HTERT RPE-1 (cell line): ENCODE measurements around the gene SGK1.

Experiments
- in situ Hi-C: fragments of 300-500 bp; cut with MboI; formaldehyde crosslinking; loops from 4 replicates; pipeline ENCODE4 v1.14.3; 2020; ENCODE audit warnings: low sequenced_read_pairs

SGK1 gene

DNA sequence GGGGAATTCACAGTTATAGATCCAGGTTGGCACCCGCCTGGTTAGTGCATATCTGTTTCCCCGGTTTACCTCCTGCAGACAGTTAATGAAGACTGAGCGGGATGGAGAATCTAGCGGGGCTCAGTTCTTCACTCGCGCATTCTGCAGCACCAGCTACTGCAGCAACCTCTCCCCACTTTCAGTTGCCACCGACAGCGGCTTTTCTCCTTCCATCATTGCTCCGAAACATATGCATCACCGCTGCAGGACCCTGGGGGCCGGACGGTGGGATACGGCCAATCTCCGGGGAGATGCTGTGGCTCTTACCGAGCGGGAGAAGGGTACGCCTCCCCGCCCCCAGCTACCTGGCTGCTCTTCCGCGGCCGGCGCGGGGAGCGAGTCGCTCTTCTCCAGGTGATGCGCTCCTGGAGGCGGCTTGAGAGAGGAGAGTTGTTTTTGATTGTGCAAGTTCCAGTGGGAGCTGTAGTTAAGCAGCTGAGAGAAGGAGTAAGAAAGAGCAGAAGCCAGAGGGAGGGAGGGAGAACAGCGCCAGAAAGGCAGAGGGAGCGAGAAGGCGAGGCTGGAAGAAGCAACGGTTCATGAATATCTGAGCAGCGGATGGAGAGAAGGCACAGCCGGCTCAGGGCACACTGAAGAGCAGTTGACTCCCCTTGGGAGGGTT is at the start of gene SGK1:
Gene SGK1 (minus strand): TSS at position 642 of the 661 bp plus-strand sequence. CDS start 652 bp downstream, outside the sequence.
- in situ Hi-C loops, result no loop called here

DNA sequence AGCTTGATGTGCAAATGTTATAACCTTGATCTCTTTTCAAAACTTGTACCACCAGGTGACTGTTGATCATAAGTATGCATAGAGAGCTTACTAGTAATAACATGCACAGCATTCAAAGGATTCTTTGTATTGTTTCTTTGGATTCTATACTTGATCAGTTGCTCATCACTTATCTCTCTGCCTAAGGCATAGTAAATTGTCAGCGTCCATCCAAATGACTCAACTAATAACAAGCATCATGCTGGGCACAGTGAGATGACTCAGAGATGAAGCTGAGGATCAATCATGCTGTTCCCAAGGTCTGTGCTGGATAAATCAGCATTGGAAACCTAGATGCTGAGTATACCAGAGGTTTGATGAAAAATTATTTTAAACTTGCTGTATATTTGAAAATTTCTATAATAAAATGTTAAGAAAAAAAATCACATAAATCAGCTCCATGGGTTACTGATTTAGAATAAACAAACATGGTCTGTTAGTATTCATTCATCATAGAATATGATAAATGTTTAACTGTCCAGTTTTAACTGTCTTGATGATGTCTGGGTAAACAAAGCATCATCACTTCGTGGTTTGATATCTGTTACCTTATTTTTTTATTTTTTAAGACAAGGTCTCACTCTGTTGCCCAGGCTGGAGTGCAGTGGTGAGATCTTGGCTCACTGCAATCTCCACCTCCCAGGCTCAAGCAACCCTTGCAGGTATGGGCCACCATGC is 45.6 kb upstream of the SGK1 start:
- in situ Hi-C loops, result no loop called here

DNA sequence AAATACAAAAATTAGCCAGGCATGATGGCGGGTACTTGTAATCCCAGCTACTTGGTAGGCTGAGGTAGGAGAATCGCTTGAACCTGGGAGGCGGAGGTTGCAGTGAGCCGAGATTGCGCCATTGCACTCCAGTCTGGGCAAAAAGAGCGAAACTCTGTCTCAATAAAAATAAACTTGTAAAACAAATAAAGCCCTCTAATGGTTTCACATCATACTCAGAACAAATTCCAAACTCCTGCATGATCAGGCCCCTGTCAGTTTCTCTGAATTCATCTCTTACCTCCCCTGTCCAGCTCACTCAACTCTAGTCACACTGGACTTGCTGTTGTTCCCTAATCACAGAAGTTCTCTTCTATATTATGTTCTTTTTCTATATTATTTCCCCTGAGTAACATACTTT is 43.1 kb upstream of the SGK1 start:
- in situ Hi-C loops, result no loop called here

DNA sequence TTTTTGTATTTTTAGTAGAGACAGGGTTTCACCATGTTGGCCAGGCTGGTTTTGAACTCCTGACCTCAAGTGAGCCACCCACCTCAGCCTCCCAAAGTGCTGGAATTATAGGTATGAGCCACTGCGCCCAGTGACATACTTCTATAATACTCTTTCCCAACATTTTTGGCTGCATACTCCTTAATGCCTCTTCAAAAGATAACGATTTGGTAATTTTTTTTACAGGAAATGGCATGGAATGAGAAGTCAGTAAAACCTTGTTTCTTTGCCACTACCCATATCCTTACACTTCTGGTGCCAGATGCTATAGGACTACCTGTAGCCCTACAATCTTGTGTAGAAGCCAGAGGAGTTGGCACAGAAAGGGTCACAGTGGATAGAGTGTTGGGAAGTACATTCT is 41.4 kb upstream of the SGK1 start:
- in situ Hi-C loops, result no loop called here

DNA sequence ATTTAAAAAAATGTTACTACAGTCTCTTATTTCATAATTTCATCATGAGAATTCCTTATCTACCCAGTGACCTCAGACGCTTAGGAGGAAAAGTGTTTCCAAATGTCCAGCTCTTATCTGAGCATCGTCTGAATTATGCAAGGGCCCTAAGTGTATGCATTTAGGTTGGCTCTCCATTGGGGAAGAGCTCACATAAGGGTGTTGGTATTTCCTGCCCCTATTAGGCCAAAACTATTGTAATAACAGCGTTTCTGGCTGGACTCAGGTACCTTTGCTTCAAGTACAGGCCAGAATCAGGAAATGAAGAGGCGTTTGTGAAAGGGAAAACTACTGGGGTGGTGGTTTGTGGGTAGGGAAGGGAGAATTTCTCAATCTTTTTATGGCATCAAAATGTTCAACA is 40.4 kb upstream of the SGK1 start:
- in situ Hi-C loops, result no loop called here

DNA sequence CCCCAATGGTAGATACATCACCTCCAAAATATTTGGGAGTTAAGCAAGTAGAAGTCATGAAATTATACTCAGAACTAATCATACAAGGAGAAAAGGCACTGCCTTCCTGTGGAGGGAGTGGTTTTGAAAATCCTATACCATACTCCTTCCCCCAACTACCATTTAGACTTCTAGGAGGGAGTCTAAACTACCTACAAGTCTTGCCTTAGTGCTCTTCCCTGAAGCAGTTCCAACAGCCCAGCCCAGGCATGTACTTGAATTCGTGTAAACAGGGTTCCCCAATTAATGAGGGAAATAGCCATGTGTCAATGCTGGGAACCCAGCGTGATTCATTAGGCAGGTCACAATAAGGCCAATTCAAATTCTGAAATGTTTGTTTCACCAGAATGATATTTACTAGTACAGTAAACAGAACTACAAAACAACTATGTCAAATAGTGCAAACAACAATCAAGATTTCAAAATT is 39.1 kb upstream of the SGK1 start:
- in situ Hi-C loops, result no loop called here

DNA sequence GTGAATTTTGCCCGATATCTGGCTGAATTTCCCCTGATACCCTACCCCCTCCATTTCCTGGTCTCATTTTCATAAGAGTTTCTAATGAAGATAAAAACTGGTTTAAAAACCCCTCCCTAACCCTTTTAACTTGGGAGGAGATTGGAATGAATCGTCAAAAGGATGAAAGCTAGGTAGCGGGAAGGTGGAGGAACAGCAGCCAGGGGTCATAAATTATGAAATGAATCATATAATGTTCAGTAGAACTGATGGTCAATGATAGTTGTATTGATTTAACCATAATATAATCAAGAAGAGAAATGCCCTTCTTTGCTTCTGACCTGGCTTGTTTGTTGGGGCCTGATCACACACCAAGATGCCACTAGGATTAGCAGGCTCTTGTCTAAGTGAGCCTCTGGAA is 38.5 kb upstream of the SGK1 start:
- in situ Hi-C loops, result no loop called here

DNA sequence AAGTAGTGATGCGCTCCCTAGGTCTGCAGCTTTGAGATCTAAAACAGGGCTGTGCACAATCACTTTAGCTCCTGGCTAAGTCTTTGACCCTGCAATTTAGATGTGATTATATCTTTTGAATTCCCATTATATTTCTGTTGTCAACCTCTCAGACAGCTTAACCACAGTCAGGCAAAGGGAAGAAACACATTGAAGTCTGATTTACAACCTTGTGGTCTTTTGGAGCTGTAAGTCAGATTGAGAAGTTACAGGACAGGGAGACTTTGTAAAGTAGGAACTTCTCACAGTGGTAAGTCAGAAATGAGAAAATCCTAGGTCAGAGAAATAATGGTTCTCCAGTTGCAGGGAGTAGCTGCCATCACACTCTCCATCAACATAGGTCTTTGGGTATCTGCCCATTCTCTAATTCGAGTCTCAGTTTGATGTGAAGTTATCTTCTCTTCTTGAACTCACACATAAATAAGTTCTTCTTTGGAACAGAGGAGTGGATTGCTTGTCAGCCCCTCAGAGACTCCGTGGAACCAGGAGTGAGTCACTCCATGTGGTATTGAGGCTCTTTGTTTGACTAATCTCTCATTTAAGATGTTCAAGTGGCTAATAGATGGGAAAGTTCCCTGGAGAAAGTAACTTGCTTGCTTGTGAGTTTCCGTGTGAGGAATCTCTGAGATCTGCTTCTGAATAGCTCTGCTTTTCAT is 35.0 kb upstream of the SGK1 start:
- in situ Hi-C loops, result no loop called here

DNA sequence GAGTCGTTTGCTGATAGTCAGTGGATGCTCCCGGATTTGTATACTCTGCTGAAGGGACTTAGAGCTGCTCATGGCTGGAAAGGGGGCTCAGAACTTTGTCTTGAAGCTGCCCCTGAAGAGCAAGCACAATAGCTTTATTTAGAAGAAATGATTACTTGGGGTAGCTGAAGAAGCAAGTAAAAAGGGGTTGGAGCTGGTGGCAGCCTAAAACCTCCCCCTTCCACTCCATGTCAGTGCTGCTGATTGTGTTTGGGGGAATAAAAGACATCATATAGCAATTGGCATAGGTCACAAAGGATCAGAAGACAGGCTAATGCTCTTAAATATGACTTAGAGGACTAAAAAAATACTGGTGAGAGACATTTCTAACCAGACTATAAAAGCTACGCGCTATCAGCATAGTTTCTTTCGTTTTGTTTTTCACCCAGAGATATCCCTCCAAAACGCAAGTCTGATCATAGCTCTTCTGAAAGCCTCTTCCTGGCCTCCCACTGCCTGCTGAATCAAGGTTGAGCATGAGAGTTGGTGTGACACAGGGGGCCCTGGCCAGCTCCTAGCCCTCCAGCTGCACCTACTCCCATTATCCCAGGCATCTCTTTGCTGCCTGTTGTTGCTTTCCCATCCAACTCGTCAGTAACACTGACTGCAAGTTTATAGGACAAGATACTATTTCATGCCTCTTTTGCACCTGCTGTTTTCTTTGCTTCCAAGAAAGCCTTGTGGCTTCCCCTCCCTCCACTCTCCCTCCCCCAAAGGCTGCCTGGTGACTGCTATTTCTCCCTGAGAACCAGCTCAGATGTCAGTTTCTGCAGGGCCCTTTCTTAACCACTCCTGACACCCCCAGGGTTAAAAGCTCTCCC is 33.9 kb upstream of the SGK1 start:
- in situ Hi-C loops, result no loop called here

DNA sequence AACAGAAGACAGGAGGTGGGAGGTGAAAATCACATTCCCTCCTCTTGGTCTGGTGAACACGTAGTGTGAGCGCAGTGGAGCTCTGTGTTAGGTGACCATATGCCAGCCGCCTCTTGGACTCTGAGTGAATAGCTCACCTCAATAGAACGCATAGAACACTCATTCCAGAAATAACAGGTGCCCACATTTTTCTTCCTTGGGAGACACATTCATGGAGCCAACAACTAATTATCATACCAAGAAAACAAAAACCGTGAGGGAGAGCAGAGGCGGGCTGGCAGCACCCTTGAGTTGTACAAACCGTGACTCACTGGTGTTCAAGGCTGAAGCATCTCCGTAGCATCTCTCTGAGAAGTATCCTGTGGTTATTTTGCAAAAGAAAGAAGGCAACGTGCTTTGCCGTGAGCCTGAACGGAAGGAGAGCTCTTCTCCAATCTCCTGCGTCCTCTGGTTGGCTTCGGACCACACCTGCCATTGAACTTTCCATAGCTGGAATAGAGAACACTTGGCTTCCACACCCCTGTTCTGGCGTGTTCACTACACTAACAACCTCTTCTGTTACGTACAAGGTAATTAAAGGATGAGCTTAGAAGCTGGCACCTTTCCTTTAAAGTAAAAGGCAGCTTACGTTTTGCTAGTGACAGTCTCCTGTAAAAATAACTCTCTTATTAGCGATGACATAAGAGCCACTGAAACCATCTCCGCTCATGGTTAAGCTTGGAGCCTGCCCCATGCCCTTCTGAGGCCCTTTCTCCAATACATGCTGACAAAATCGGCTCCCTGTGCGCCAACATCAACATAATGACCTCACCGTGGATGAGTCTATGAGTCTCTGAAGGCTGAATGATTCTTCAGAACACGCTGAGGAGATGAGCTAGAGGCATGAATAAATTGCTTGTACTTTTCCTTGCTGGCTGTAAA is 30.2 kb upstream of the SGK1 start:
- in situ Hi-C loops, result no loop called here

DNA sequence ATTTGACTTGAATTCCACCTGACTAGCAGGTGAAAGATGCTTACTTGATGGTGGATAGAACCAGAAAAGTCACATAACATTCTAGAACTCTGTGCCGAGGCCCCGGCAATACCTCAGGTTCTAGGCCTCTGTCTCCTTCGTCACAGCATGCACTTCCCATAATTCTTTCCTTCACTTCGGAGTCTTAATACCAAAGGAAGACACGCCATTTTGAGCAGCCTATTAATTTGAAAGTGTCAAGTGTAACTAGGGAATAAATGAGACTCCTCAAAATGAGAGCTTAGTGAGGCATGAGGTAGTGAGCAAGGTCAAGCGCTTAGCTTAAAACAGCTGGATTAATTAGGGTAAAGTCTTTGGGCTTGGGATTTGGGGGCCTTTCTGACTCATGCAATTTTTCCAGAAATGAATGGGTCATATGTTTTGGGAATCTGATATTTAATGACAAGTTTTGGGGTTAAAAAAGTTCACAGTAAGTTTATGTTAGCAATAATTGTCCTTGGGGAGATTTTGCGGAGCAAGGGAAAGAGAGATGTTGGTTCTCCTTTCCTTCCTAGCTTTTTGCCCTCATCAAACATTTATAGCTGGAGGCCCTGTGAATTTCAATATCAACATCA is 29.1 kb upstream of the SGK1 start:
- in situ Hi-C loops, result no loop called here

DNA sequence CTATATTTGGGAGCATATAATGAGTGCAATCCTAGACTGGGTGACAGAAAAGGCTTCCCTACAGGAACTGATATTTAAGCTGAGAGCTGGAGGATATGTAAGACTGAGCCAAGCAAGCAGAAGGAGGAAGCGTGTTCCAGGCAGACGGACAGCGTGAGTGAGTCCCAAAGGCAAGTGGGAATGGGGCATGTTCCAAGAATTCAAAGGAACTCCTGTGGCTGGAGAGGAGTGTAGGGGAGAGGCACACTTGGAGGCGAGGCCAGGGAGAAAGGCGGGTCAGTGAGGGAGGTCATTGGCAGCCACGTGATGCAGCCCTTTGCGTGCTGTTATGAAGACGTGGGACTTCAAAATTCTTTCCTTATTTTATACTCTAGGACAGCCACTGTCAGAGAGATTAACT is 27.9 kb upstream of the SGK1 start:
- in situ Hi-C loops, result no loop called here

DNA sequence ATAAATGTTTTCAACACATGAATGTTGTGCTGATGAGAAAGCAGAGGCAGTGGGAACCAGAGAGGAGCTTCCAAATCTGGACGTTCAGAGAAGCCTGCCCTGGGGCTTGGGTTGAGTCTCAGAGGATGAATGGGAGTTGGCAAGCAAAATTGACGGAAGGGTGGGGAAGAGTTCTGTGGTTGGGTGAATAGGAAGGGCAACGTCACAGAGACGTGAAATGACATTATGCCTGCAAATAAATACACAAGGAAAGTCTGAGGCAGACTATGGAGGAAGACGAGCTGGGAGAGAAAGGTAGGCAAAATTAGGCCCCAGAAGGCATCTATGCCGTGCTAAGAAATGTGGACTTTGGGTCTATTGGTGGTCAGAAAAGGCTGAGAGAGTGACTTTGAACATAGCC is 25.2 kb upstream of the SGK1 start:
- in situ Hi-C loops, result no loop called here

DNA sequence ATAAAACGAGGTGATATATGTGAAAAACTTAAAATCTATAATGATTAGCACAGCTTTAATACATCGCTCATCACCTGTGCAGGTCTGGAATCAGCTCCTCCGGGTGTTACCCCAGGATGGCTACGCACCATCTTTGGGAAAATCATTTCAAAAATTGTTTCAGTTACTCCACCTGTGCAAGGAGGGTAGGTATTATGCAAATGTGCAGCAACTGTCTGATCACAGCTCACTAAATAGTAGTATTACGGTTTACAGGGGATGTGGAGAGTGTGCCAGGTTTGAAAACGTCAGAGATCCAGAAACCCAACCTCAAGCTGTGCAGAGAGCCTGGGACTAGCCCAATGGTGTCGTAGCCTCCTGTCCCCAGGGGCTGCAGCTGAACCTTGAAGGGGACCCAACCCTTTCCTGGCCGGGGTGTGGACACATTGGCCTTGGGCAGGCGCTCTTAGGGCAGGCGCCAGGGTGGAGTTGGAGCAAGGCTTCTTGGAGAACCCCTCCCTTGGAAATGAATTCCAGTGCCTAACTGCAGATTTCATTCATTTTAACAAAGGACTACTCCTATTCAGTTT is 24.2 kb upstream of the SGK1 start:
- in situ Hi-C loops, result no loop called here

DNA sequence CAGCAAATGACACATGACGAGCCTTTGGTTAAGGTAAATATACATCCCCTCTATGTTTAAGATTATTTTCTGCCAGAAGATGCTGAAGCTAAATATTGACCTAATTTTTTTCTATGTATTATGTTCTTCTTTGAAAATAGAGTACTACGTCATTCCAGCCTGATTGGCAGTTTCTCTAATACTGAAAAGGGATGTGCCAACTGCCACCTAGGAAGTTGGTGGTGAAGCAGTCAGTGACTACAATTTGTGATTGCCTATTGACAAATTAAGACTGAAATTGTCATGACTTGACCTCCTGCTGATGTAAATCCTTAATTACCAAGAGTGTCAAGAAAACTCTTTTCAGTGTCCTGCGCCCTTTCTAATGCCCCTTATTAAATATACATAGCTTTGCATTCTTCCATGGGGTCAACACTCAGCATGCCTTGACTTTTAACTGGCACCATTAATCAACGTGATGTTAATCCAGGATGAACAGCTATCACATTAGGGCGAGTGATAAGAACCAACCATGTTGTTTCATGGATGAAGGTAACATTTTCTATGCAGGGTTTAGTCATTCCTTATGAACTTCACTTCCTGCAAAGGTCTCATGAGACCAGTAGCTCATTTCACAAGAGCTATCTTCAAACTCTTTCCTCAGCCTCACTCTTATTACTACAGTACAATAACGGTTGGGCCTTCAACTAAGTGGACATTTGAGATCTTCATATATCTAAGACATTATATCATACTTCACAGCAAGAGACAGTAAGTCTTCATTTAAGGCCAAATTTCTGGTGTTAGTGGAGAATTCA is 22.5 kb upstream of the SGK1 start:
- in situ Hi-C loops, result no loop called here

DNA sequence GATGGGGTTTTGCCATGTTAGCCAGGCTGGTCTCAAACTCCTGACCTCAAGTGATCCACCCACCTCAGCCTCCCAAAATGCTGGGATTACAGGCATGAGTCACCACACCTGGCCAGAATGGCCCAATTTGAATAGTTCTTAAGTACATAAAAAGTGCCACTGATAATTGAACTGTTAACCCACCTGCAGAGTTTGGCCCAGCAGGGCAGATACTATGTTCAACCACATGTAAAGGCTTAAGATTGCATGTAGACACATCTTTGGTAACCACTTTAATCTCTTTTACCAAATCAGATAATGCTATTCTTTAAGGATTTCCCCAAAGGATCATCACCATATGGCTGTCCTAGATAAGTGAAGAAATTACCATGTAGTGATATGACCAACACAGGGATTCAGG is 21.3 kb upstream of the SGK1 start:
- in situ Hi-C loops, result no loop called here

DNA sequence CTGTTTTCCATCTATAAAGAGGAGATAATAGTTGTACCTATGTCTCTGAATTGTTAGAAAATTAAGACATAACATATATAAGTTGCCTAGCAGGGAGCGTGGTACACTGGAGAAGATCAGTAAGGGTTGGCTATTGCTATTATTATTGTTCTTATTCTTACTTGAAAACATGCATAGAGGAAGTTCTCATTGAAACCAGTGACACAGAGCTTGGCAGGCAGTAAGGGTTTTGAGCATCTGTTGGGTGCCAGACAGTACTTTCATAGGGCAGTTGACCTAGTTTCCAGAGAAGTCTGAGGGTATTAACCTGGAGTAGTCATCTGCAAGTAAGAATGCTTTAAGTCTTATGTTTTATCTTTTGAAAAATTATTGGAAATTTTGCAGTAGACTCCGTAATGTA is 13.3 kb upstream of the SGK1 start:
- in situ Hi-C loops, result no loop called here

DNA sequence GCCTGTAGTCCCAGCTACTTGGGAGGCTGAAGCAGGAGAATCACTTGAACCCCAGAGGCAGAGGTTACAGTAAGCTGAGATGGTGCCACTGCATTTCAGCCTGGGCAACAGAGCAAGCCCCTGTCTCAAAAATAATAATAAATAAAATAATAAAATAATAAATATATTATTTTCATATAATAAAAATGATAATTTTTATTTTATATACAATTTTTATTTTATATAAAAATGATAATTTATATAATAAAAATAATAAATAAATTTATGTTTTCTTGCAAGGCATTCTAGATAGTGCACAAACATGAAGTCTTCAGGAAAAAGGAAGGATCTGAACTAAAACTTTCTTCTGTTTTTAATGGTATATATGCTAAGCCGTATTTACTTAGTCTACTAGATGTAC is 12.6 kb upstream of the SGK1 start:
- in situ Hi-C loops, result no loop called here

DNA sequence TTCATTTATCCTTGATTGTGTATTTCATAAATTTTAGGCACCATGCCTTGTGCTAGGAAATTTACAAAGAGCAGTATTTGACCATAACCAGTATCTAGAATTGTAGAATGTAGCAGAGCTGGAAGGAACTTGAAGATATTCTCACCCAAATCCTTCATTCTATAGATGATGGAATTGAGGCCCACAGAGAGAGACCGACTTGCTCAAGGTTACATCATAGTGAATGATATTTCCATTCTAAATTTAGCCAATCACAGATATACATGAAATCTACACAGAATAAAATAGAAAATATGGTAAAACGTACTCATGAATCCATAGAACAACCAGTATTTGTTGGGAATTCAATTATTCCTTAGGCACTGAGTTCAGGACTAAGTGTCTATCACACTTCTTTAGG is 10.9 kb upstream of the SGK1 start:
- in situ Hi-C loops, result no loop called here
